Mesendoderm (in vitro differentiated cells): Measurements from ENCODE around the gene ALOX5.

Experiments used
- DNase-seq: peaks from one replicate; pipeline ENCODE4 v3.0.0; 2013
- H2AK5ac ChIP-seq: 2 replicates; pipeline ENCODE4 v1.6.1; 2013; ENCODE audit warnings: low read length, inconsistent platforms
- H2BK120ac ChIP-seq: 2 replicates; pipeline ENCODE4 v1.6.1; 2013; ENCODE audit warnings: low read depth, mild to moderate bottlenecking, low read length, moderate library complexity, mixed read lengths
- H2BK15ac ChIP-seq: replicated peaks from 2 replicates; pipeline ENCODE4 v1.6.1; 2013; ENCODE audit warnings: low read depth, mild to moderate bottlenecking, moderate library complexity
- H2BK5ac ChIP-seq: 2 replicates; pipeline ENCODE4 v1.6.1; 2013; ENCODE audit warnings: low read length, inconsistent platforms
- H3K18ac ChIP-seq: 2 replicates; pipeline ENCODE4 v1.6.1; 2013; ENCODE audit warnings: mild to moderate bottlenecking, low read length, mixed read lengths
- H3K23ac ChIP-seq: one replicate; pipeline ENCODE4 v1.6.1; 2013; ENCODE audit warnings: low read length
- H3K27ac ChIP-seq: 2 replicates; pipeline ENCODE4 v1.5.1; 2013; ENCODE audit warnings: low read depth, mild to moderate bottlenecking, inconsistent platforms, low read length, moderate library complexity
- H3K27me3 ChIP-seq: 2 replicates; pipeline ENCODE4 v1.6.1; 2013; ENCODE audit warnings: low read length, control low read depth, mild to moderate bottlenecking, inconsistent platforms; ENCODE audit not compliant: insufficient read depth, poor library complexity
- H3K36me3 ChIP-seq: 2 replicates; pipeline ENCODE4 v1.6.1; 2013; ENCODE audit warnings: low read length, inconsistent platforms; ENCODE audit not compliant: control insufficient read depth, insufficient read depth
- H3K4ac ChIP-seq: one replicate; pipeline ENCODE4 v1.6.1; 2013; ENCODE audit warnings: low read depth, mild to moderate bottlenecking, low read length, moderate library complexity
- H3K4me1 ChIP-seq: 2 replicates; pipeline ENCODE4 v1.6.1; 2013; ENCODE audit warnings: low read depth, low read length, inconsistent platforms; ENCODE audit not compliant: control insufficient read depth
- H3K4me2 ChIP-seq: 2 replicates; pipeline ENCODE4 v1.6.1; 2013; ENCODE audit warnings: low read length
- H3K4me3 ChIP-seq: 2 replicates; pipeline ENCODE4 v1.5.1; 2013; ENCODE audit warnings: mild to moderate bottlenecking, low read length
- H3K56ac ChIP-seq: one replicate; pipeline ENCODE4 v1.6.1; 2013; ENCODE audit warnings: low read length
- H3K79me1 ChIP-seq: 2 replicates; pipeline ENCODE4 v1.6.1; 2013; ENCODE audit warnings: low read length, inconsistent platforms
- H3K79me2 ChIP-seq: 2 replicates; pipeline ENCODE4 v1.6.1; 2013; ENCODE audit warnings: mild to moderate bottlenecking, low read length; ENCODE audit not compliant: control insufficient read depth, insufficient read depth
- H3K9ac ChIP-seq: 2 replicates; pipeline ENCODE4 v1.6.1; 2013; ENCODE audit warnings: low read length, inconsistent platforms
- H4K5ac ChIP-seq: one replicate; pipeline ENCODE4 v1.6.1; 2013; ENCODE audit warnings: low read length
- H4K8ac ChIP-seq: one replicate; pipeline ENCODE4 v1.6.1; 2013; ENCODE audit warnings: low read depth, mild to moderate bottlenecking, control low read depth, low read length, moderate library complexity
- WGBS: extraction: QIAGEN DNeasy Blood & Tissue Kit; methylation state at CpG from one replicate; pipeline ENCODE4 v1.1.7; 2013; ENCODE audit warnings: low lambda C conversion rate, missing lambda C conversion rate; ENCODE audit not compliant: insufficient coverage; ENCODE audit errors: extremely low coverage; 5-methylcytosine and 5-hydroxymethylcytosine counted together

Gene ALOX5

GRCh38 chr10:45442251-45442650 lies 68.2 kb downstream of the ALOX5 start:
- WGBS: no CpG with 5 or more reads among the region's 6 CpGs
- Histone ChIP-seq H3K27ac (no peak overlapping the region), H4K8ac (no peak overlapping the region)

GRCh38 chr10:45442662-45443061 lies 68.6 kb downstream of the ALOX5 start:
- Histone ChIP-seq H3K9ac (no peak overlapping the region), H3K4ac (no peak overlapping the region), H4K8ac (no peak overlapping the region), H3K23ac (no peak overlapping the region), H3K4me1 (no peaks in the 10 kb centered on the region), H3K27ac (no peak overlapping the region), H2BK15ac (no peak overlapping the region), H3K4me2 (no peak overlapping the region), H3K4me3 (no peak overlapping the region), H2BK5ac (no peak overlapping the region), H3K79me2 (no peaks in the 10 kb centered on the region), H2AK5ac (no peak overlapping the region), H4K5ac (no peak overlapping the region), H3K36me3 (no peaks in the 10 kb centered on the region), H3K18ac (no peak overlapping the region), H3K56ac (no peak overlapping the region), H2BK120ac (no peak overlapping the region), H3K27me3 (no peaks in the 10 kb centered on the region), H3K79me1 (no peaks in the 10 kb centered on the region)
- WGBS: no CpG with 5 or more reads among the region's 12 CpGs
- peak; percentile 40 for DNase-seq

More at GRCh38 chr10:45442251-45442650, 68.2 kb downstream of the ALOX5 start:
- no peak overlapping the region for H3K4ac ChIP-seq
- no peaks in the 10 kb centered on the region for H3K27me3 ChIP-seq
- no peak overlapping the region for H4K5ac ChIP-seq
- H3K79me1 ChIP-seq: no peaks in the 10 kb centered on the region
- H3K9ac ChIP-seq: no peak overlapping the region
- no peak overlapping the region for H2BK15ac ChIP-seq
- no peak overlapping the region for H3K4me2 ChIP-seq
- no peak overlapping the region for H2BK5ac ChIP-seq
- no peak overlapping the region for H2AK5ac ChIP-seq
- no peak overlapping the region for H3K56ac ChIP-seq
- no peak overlapping the region for H3K4me3 ChIP-seq
- no peaks in the 10 kb centered on the region for H3K4me1 ChIP-seq
- H3K36me3 ChIP-seq: no peaks in the 10 kb centered on the region
- H3K23ac ChIP-seq: no peak overlapping the region
- no peak overlapping the region for H2BK120ac ChIP-seq
- DNase-seq: no peak
- no peak overlapping the region for H3K18ac ChIP-seq
- H3K79me2 ChIP-seq: no peaks in the 10 kb centered on the region

- Histone ChIP-seq H3K18ac (no peak overlapping the region), H3K4me1 (no peaks in the 10 kb centered on the region), H3K79me2 (no peaks in the 10 kb centered on the region), H3K23ac (no peak overlapping the region), H2BK5ac (no peak overlapping the region), H2BK120ac (no peak overlapping the region), H3K79me1 (no peaks in the 10 kb centered on the region), H3K4me2 (no peak overlapping the region), H3K9ac (no peak overlapping the region), H3K27me3 (no peaks in the 10 kb centered on the region), H3K27ac (no peak overlapping the region), H3K4ac (no peak overlapping the region), H4K5ac (no peak overlapping the region), H3K56ac (no peak overlapping the region), H2BK15ac (no peak overlapping the region), H4K8ac (no peak overlapping the region), H3K36me3 (no peaks in the 10 kb centered on the region), H3K4me3 (no peak overlapping the region), H2AK5ac (no peak overlapping the region)
- WGBS: no CpG with 5 or more reads among the region's 76 CpGs
- DNase-seq: no peak
These were observed 69.3 kb downstream of the ALOX5 start for GRCh38 chr10:45443101-45444009.

- Histone ChIP-seq H2BK15ac (no peak overlapping the region), H3K23ac (no peak overlapping the region), H3K36me3 (no peaks in the 10 kb centered on the region), H3K79me2 (no peaks in the 10 kb centered on the region), H3K4me1 (no peaks in the 10 kb centered on the region), H3K27ac (no peak overlapping the region), H4K8ac (no peak overlapping the region), H3K79me1 (no peaks in the 10 kb centered on the region), H4K5ac (no peak overlapping the region), H3K27me3 (no peaks in the 10 kb centered on the region), H3K4me3 (no peak overlapping the region), H2BK120ac (no peak overlapping the region), H3K18ac (no peak overlapping the region), H2BK5ac (no peak overlapping the region), H3K9ac (no peak overlapping the region), H3K56ac (no peak overlapping the region), H3K4me2 (no peak overlapping the region), H3K4ac (no peak overlapping the region), H2AK5ac (no peak overlapping the region)
- WGBS: no CpG with 5 or more reads among the region's 24 CpGs
- no peak for DNase-seq
These were observed 70.0 kb downstream of the ALOX5 start for GRCh38 chr10:45444022-45444421.

- no peaks in the 10 kb centered on the region for H3K79me1 ChIP-seq
- H2AK5ac ChIP-seq: no peak overlapping the region
- H3K4ac ChIP-seq: no peak overlapping the region
- WGBS: no CpG with 5 or more reads among the region's 19 CpGs
- H2BK120ac ChIP-seq: no peak overlapping the region
- no peak overlapping the region for H3K4me2 ChIP-seq
- no peak overlapping the region for H2BK5ac ChIP-seq
- no peaks in the 10 kb centered on the region for H3K36me3 ChIP-seq
- H2BK15ac ChIP-seq: no peak overlapping the region
- no peak overlapping the region for H3K18ac ChIP-seq
- no peaks in the 10 kb centered on the region for H3K27me3 ChIP-seq
- H3K23ac ChIP-seq: no peak overlapping the region
- H3K79me2 ChIP-seq: no peaks in the 10 kb centered on the region
- no peaks in the 10 kb centered on the region for H3K4me1 ChIP-seq
- H3K56ac ChIP-seq: no peak overlapping the region
- H3K27ac ChIP-seq: no peak overlapping the region
- DNase-seq: no peak
- H3K4me3 ChIP-seq: no peak overlapping the region
- H3K9ac ChIP-seq: no peak overlapping the region
- no peak overlapping the region for H4K5ac ChIP-seq
- H4K8ac ChIP-seq: no peak overlapping the region
These were observed 71.2 kb downstream of the ALOX5 start for GRCh38 chr10:45444976-45445898.
